SK-N-SH (cell line): ENCODE data around the gene C20orf144. TPM values are rescaled to one million over a fixed set of nuclear protein-coding genes. Genes with fewer than 3 reads are reported as not detected.

Source experiments
- CTCF ChIA-PET: fragments of 300-600, 350-600 bp; formaldehyde crosslinking; extraction: SDS; loops from one replicate; lab custom pipeline; 2021; lab: Yijun Ruan, JAX
- POLR2A ChIA-PET: fragments of 350-600 bp; sonication (Branson Sonifier 250); formaldehyde crosslinking; extraction: SDS; loops from one replicate; lab custom pipeline; 2020; ENCODE audit warnings: antibody characterized with exemption, inconsistent platforms; lab: Yijun Ruan, JAX
- DNase-seq: peaks from one replicate; pipeline ENCODE4 v3.0.0; 2012
- H2AFZ ChIP-seq: fragments of 200-600 bp; sonication (generic); 2 replicates; pipeline ENCODE4 v1.8.1; 2016; ENCODE audit warnings: antibody characterized with exemption, mild to moderate bottlenecking, low read depth
- H3F3A ChIP-seq: fragments of 200-600 bp; sonication (generic); replicated peaks from 2 replicates; pipeline ENCODE3; 2016; ENCODE audit warnings: antibody characterized with exemption, mild to moderate bottlenecking; ENCODE audit not compliant: insufficient read depth
- H3K27ac ChIP-seq, 2 experiments: fragments of 200-500 bp in 1 of 2; fragments of 200-600 bp in 1 of 2; sonication (Bioruptor generic) in 1 of 2; sonication (generic), shearing (Covaris generic) in 1 of 2; 2 replicates each; pipeline versions ENCODE4 v1.5.1 to v1.6.1; 2014 to 2016; ENCODE audit warnings: low read depth in 2 of 2, inconsistent platforms in 1 of 2, low read length in 1 of 2, mild to moderate bottlenecking in 1 of 2, mixed read lengths in 1 of 2
- H3K27me3 ChIP-seq: fragments of 200-600 bp; sonication (generic), shearing (Covaris generic); 2 replicates; pipeline ENCODE4 v1.6.1; 2016; ENCODE audit warnings: mixed run types; ENCODE audit not compliant: insufficient read depth
- H3K36me3 ChIP-seq, 2 experiments: fragments of 200-500 bp in 1 of 2; fragments of 200-600 bp in 1 of 2; sonication (Bioruptor generic) in 1 of 2; sonication (generic) in 1 of 2; replicated peaks in 1 of 2; 2 replicates each; pipeline versions ENCODE3 to v1.5.1; 2014 to 2016; ENCODE audit warnings: low read length in 1 of 2, mild to moderate bottlenecking in 1 of 2; ENCODE audit not compliant: insufficient read depth in 2 of 2, control insufficient read depth in 1 of 2
- H3K4me1 ChIP-seq, 2 experiments: fragments of 200-500 bp in 1 of 2; fragments of 200-600 bp in 1 of 2; sonication (Bioruptor generic) in 1 of 2; sonication (generic), shearing (Covaris generic) in 1 of 2; 2 replicates each; pipeline versions ENCODE4 v1.5.1 to v1.6.1; 2014 to 2016; ENCODE audit warnings: low read depth in 1 of 2, low read length in 1 of 2, mixed run types in 1 of 2; ENCODE audit not compliant: insufficient read depth in 2 of 2, control insufficient read depth in 1 of 2
- H3K4me2 ChIP-seq: fragments of 200-600 bp; sonication (generic), shearing (Covaris generic); 2 replicates; pipeline ENCODE4 v1.6.1; 2017; ENCODE audit warnings: mixed run types
- H3K4me3 ChIP-seq, 2 experiments: fragments of 200-500 bp in 1 of 2; fragments of 200-600 bp in 1 of 2; sonication (Bioruptor generic) in 1 of 2; sonication (generic), shearing (Covaris generic) in 1 of 2; 2 replicates each; pipeline versions ENCODE4 v1.5.1 to v1.8.1; 2014 to 2016; ENCODE audit warnings: low read depth in 2 of 2, inconsistent platforms in 1 of 2, low read length in 1 of 2, mild to moderate bottlenecking in 1 of 2, mixed read lengths in 1 of 2, moderate library complexity in 1 of 2
- H3K79me2 ChIP-seq: fragments of 200-600 bp; sonication (generic); 2 replicates; pipeline ENCODE4 v1.8.1; 2017; ENCODE audit warnings: mild to moderate bottlenecking; ENCODE audit not compliant: insufficient read depth
- H3K9ac ChIP-seq: fragments of 200-600 bp; sonication (generic); 2 replicates; pipeline ENCODE4 v1.6.1; 2017; ENCODE audit warnings: mixed run types
- H3K9me2 ChIP-seq: fragments of 200-600 bp; sonication (generic); 2 replicates; pipeline ENCODE4 v1.6.1; 2017; ENCODE audit warnings: mixed run types
- H3K9me3 ChIP-seq: fragments of 200-600 bp; sonication (generic); 2 replicates; pipeline ENCODE4 v1.6.1; 2017; ENCODE audit warnings: mixed run types, mild to moderate bottlenecking, moderate library complexity
- H4K20me1 ChIP-seq: fragments of 200-600 bp; sonication (generic); 2 replicates; pipeline ENCODE4 v1.6.1; 2017; ENCODE audit warnings: mild to moderate bottlenecking, mixed run types; ENCODE audit not compliant: insufficient read depth
- CHD2 ChIP-seq: fragments of 150-350 bp; IDR thresholded peaks from 2 replicates; pipeline ENCODE4 v1.6.1; 2018; ENCODE audit warnings: low read length; ENCODE audit not compliant: partially characterized antibody
- EP300 ChIP-seq, 2 experiments: IDR thresholded peaks; 2 replicates each; pipeline versions ENCODE4 v1.4.0 to v1.6.1; 2012; ENCODE audit warnings: borderline replicate concordance in 1 of 2, low read depth in 1 of 2, low read length in 1 of 2
- EZH2phosphoT487 ChIP-seq: fragments of 200-600 bp; sonication (generic); IDR thresholded peaks from 2 replicates; pipeline ENCODE4 v1.6.1; 2017; ENCODE audit warnings: low read depth, mixed run types, mild to moderate bottlenecking, antibody characterized with exemption, moderate library complexity, borderline replicate concordance
- FOXJ3 ChIP-seq: sonication (generic); formaldehyde crosslinking; IDR thresholded peaks from 2 replicates; pipeline ENCODE4 v1.5.1; 2020; ENCODE audit warnings: mild to moderate bottlenecking, missing genetic modification reagents
- GABPA ChIP-seq: IDR thresholded peaks from 2 replicates; pipeline ENCODE4 v1.4.0; 2012; ENCODE audit warnings: low read depth, mild to moderate bottlenecking
- GATA2 ChIP-seq: sonication (generic); formaldehyde crosslinking; IDR thresholded peaks from 2 replicates; pipeline ENCODE4 v1.5.0; 2020; ENCODE audit warnings: mild to moderate bottlenecking, missing genetic modification reagents
- IRF3 ChIP-seq: fragments of 150-350 bp; IDR thresholded peaks from 2 replicates; pipeline ENCODE4 v1.6.1; 2016; ENCODE audit warnings: mild to moderate bottlenecking, low read depth, low read length
- JUND ChIP-seq: IDR thresholded peaks from 2 replicates; pipeline ENCODE4 v1.4.0; 2012
- NFIC ChIP-seq: IDR thresholded peaks from 2 replicates; pipeline ENCODE4 v1.4.0; 2012; ENCODE audit warnings: borderline replicate concordance
- POLR2AphosphoS5 ChIP-seq: IDR thresholded peaks from 2 replicates; pipeline ENCODE4 v1.6.1; 2012; ENCODE audit warnings: low read depth, low read length
- RAD21 ChIP-seq: IDR thresholded peaks from 2 replicates; pipeline ENCODE4 v1.6.1; 2012; ENCODE audit warnings: mild to moderate bottlenecking, low read length
- RCOR1 ChIP-seq: fragments of 150-350 bp; IDR thresholded peaks from 2 replicates; pipeline ENCODE4 v1.6.1; 2017; ENCODE audit warnings: antibody characterized with exemption, low read length
- REST ChIP-seq: IDR thresholded peaks from 2 replicates; pipeline ENCODE4 v1.6.1; 2012; ENCODE audit warnings: mild to moderate bottlenecking, low read depth, low read length, moderate library complexity
- RFX5 ChIP-seq: IDR thresholded peaks from 2 replicates; pipeline ENCODE4 v1.6.1; 2012; ENCODE audit warnings: mild to moderate bottlenecking, improper control_type of control experiment, low read length
- SIN3A ChIP-seq: IDR thresholded peaks from 2 replicates; pipeline ENCODE4 v1.6.1; 2012; ENCODE audit warnings: low read depth, mild to moderate bottlenecking, low read length, moderate library complexity, borderline replicate concordance
- SMC3 ChIP-seq: IDR thresholded peaks from 2 replicates; pipeline ENCODE4 v1.6.1; 2012; ENCODE audit warnings: low read depth, low read length, improper control_type of control experiment
- TAF1 ChIP-seq: IDR thresholded peaks from 2 replicates; pipeline ENCODE4 v1.6.1; 2012; ENCODE audit warnings: low read depth, mild to moderate bottlenecking, low read length, moderate library complexity, borderline replicate concordance
- USF2 ChIP-seq: fragments of 150-350 bp; IDR thresholded peaks from 2 replicates; pipeline ENCODE4 v1.6.1; 2017; ENCODE audit warnings: antibody characterized with exemption, low read length, low read depth, borderline replicate concordance
- WGBS: methylation state at CpG from one replicate; pipeline ENCODE4 v1.1.6; 2017; ENCODE audit warnings: low lambda C conversion rate; 5-methylcytosine and 5-hydroxymethylcytosine counted together
- polyA plus RNA-seq, 3 experiments: library from polyadenylated mRNA; depleted of rRNA; stranded (reverse); fragments of >200 nt; gene quantifications; 2 replicates each; pipeline ENCODE4 v1.2.3, GENCODE V29; 2012

C20orf144 gene
- polyA plus RNA-seq, 1 of the 3 experiments (the other 2 are of a cell fraction), result 0.12 TPM

- Histone ChIP-seq H3K27me3 (no peaks in the 10 kb centered on the region), H3K9me3 (no peaks in the 10 kb centered on the region), H3F3A (peaks cover 29% of the 10 kb centered on the region), H3K4me1 (peaks cover 8 to 50% of the 10 kb centered on the region in 2 experiments; a peak in 2 of 4 replicates), H3K9ac (no peak overlapping the region), H3K4me2 (no peak overlapping the region), H3K4me3 (no peak overlapping the region), H3K27ac (no peak overlapping the region), H4K20me1 (0 out of 2 replicates have a peak, but pooled peaks cover 4% of the 10 kb centered on the region), H3K9me2 (no peaks in the 10 kb centered on the region), H2AFZ (no peak overlapping the region), H3K36me3 (peaks cover 8 to 17% of the 10 kb centered on the region in 2 experiments), H3K79me2 (peaks cover 10% of the 10 kb centered on the region; the same call in 1 of the 2 replicates)
- TF ChIP-seq SIN3A (no peak), IRF3 (no peak), FOXJ3 (CRISPR knock-in tag) (no peak), SMC3 (no peak), EP300 (IDR thresholded peaks at IDR 0.05; ENCODE audit: borderline replicate concordance in 1 of 2, low read depth in 1 of 2, low read length in 1 of 2) (no peak), RAD21 (no peak), TAF1 (no peak), GATA2 (CRISPR knock-in tag) (no peak), RFX5 (no peak), RCOR1 (no peak), EZH2phosphoT487 (no peak), JUND (no peak), POLR2AphosphoS5 (no peak), NFIC (no peak), GABPA (no peak), USF2 (no peak), CHD2 (no peak), REST (no peak)
- ChIA-PET POLR2A (no interaction called here), CTCF (interaction anchor here (0.9 to 10.6 kb wide), 6 partner anchors 14 to 255 kb away, joined by 3 to 114 read pairs (median 4); partner anchors contain the start of gene ZNF341)
- no peak for DNase-seq
- WGBS, result 100% methylated on average over 6 of the region's 6 CpGs
These were observed 8.8 kb downstream of the C20orf144 start for GRCh38 chr20:33670715-33671499.
